Measurements from ENCODE around the gene ARHGAP20. TPM values are rescaled to one million over a fixed set of nuclear protein-coding genes. Genes with fewer than 3 reads are reported as not detected.
A peak's percentile ranks its signal among the peaks of the same experiment; 100 is the strongest.

ARHGAP20 gene
- total and polyA plus RNA-seq, 2 experiments from 2014 or later = 0.31 TPM; not detected in 1

DNA sequence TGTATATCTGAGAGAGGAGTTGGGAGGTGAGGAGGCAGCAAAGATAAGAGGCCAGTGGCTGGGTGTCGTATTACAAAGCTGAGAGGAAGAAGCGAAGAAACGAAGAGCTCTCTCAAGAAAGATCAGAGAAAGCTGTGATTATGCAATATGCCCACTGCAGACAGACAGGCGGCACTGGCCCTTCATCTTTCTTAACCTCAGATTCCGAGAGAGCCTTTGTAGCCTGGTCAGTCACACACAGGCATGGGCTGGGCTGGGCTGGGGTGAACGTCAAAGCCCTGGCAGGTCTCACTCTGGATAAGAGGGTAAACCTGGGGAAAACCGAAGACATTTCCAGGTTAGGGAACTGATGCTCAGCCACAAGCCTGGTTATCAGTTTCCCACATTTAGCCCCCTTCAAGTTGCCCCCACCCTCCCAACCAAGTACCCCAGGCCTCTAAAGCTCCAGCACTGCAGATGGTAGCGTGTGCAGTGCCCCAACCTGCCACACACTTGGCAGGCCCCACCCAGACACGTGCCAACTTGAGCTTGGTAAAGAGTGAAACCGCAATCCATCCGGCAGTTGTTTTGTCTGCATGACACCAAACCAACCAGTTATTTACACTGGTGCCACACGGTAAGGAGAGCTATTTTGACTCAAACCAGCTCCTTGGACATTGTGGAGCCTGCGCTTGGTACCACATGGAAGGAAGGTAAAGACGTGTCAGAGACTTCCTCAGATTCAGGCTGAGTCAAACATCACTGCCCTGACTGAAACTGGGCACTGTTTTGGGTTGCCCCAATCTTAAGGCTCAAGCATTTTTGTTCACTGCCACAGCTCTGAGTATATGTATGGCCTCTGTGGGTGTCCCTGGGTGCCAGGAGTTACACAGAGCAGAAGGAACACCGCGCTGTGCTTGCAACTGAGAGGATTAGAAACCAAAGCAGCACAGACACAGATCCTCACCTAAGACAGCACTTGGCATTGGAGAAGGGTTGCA, 146.6 kb downstream of the ARHGAP20 start:
- Mint-ChIP-seq H3K4me1 (peaks cover 14% of the 10 kb centered on the region), H3K27ac (no peak overlapping the region), H3K9me3 (no peaks in the 10 kb centered on the region), H3K27me3 (ENCODE audit: insufficient read depth, low read depth, poor library complexity) (peaks cover 3% of the 10 kb centered on the region), H3K4me3 (peak overlapping the region; percentile 1; the same call in 1 of the 3 replicates), H3K36me3 (ENCODE audit: low read depth) (no peaks in the 10 kb centered on the region)
- H3K27me3 ChIP-seq (ENCODE audit: insufficient read depth) = no peaks in the 10 kb centered on the region
- peak overlapping the region; percentile 40; the same call in 1 of the 2 replicates for H2AFZ ChIP-seq
- H3K4me2 ChIP-seq = peak overlapping the region; percentile 70
- H3K79me2 ChIP-seq (replicated peaks; ENCODE audit: insufficient read depth) = no peaks in the 10 kb centered on the region
- H3K4me3 ChIP-seq = no peak overlapping the region; the same call in 1 of the 2 replicates
- H3K36me3 ChIP-seq (ENCODE audit: insufficient read depth) = no peaks in the 10 kb centered on the region
- H4K20me1 ChIP-seq (replicated peaks; ENCODE audit: insufficient read depth) = no peaks in the 10 kb centered on the region
- peak; percentile 69 for DNase-seq (ENCODE audit: low spot score)
- H3K9me2 ChIP-seq (ENCODE audit: insufficient read depth) = no peaks in the 10 kb centered on the region; the same call in 1 of the 2 replicates
- H3F3A ChIP-seq (replicated peaks; ENCODE audit: low read depth) = no peaks in the 10 kb centered on the region
- peak; percentile 77 for ATAC-seq
- peaks cover 17% of the 10 kb centered on the region for H3K4me1 ChIP-seq (ENCODE audit: insufficient read depth)
- TF ChIP-seq, protein P1, sequence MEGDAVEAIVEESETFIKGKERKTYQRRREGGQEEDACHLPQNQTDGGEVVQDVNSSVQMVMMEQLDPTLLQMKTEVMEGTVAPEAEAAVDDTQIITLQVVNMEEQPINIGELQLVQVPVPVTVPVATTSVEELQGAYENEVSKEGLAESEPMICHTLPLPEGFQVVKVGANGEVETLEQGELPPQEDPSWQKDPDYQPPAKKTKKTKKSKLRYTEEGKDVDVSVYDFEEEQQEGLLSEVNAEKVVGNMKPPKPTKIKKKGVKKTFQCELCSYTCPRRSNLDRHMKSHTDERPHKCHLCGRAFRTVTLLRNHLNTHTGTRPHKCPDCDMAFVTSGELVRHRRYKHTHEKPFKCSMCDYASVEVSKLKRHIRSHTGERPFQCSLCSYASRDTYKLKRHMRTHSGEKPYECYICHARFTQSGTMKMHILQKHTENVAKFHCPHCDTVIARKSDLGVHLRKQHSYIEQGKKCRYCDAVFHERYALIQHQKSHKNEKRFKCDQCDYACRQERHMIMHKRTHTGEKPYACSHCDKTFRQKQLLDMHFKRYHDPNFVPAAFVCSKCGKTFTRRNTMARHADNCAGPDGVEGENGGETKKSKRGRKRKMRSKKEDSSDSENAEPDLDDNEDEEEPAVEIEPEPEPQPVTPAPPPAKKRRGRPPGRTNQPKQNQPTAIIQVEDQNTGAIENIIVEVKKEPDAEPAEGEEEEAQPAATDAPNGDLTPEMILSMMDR (conservative IDR thresholded peaks at IDR 0.05; ENCODE audit: low read depth in 2 of 2) = no peak
- TF ChIP-seq NANOG (IDR thresholded peaks at IDR 0.05; ENCODE audit: borderline replicate concordance) (no peak), ZNF114 (CRISPR knock-in tag; IDR thresholded peaks at IDR 0.05) (no peak), EZH2 (IDR thresholded peaks at IDR 0.05; ENCODE audit: low read depth, unreplicated experiment) (no peak), POLR2AphosphoS5 (IDR thresholded peaks at IDR 0.05; ENCODE audit: low read depth) (no peak), CREB1 (CRISPR knock-in tag; IDR thresholded peaks at IDR 0.05; ENCODE audit: low read depth) (no peak), JUNB (IDR thresholded peaks at IDR 0.05; ENCODE audit: unreplicated experiment) (no peak), EZH2phosphoT487 (IDR thresholded peaks at IDR 0.05; ENCODE audit: unreplicated experiment) (no peak), STAT1 (IDR thresholded peaks at IDR 0.05; ENCODE audit: unreplicated experiment) (no peak), ZNF331 (CRISPR knock-in tag; IDR thresholded peaks at IDR 0.05; ENCODE audit: low read depth) (no peak)
- TF ChIP-seq, protein P2, sequence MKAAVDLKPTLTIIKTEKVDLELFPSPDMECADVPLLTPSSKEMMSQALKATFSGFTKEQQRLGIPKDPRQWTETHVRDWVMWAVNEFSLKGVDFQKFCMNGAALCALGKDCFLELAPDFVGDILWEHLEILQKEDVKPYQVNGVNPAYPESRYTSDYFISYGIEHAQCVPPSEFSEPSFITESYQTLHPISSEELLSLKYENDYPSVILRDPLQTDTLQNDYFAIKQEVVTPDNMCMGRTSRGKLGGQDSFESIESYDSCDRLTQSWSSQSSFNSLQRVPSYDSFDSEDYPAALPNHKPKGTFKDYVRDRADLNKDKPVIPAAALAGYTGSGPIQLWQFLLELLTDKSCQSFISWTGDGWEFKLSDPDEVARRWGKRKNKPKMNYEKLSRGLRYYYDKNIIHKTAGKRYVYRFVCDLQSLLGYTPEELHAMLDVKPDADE (IDR thresholded peaks at IDR 0.05) = no peak
- TF ChIP-seq, protein P3, sequence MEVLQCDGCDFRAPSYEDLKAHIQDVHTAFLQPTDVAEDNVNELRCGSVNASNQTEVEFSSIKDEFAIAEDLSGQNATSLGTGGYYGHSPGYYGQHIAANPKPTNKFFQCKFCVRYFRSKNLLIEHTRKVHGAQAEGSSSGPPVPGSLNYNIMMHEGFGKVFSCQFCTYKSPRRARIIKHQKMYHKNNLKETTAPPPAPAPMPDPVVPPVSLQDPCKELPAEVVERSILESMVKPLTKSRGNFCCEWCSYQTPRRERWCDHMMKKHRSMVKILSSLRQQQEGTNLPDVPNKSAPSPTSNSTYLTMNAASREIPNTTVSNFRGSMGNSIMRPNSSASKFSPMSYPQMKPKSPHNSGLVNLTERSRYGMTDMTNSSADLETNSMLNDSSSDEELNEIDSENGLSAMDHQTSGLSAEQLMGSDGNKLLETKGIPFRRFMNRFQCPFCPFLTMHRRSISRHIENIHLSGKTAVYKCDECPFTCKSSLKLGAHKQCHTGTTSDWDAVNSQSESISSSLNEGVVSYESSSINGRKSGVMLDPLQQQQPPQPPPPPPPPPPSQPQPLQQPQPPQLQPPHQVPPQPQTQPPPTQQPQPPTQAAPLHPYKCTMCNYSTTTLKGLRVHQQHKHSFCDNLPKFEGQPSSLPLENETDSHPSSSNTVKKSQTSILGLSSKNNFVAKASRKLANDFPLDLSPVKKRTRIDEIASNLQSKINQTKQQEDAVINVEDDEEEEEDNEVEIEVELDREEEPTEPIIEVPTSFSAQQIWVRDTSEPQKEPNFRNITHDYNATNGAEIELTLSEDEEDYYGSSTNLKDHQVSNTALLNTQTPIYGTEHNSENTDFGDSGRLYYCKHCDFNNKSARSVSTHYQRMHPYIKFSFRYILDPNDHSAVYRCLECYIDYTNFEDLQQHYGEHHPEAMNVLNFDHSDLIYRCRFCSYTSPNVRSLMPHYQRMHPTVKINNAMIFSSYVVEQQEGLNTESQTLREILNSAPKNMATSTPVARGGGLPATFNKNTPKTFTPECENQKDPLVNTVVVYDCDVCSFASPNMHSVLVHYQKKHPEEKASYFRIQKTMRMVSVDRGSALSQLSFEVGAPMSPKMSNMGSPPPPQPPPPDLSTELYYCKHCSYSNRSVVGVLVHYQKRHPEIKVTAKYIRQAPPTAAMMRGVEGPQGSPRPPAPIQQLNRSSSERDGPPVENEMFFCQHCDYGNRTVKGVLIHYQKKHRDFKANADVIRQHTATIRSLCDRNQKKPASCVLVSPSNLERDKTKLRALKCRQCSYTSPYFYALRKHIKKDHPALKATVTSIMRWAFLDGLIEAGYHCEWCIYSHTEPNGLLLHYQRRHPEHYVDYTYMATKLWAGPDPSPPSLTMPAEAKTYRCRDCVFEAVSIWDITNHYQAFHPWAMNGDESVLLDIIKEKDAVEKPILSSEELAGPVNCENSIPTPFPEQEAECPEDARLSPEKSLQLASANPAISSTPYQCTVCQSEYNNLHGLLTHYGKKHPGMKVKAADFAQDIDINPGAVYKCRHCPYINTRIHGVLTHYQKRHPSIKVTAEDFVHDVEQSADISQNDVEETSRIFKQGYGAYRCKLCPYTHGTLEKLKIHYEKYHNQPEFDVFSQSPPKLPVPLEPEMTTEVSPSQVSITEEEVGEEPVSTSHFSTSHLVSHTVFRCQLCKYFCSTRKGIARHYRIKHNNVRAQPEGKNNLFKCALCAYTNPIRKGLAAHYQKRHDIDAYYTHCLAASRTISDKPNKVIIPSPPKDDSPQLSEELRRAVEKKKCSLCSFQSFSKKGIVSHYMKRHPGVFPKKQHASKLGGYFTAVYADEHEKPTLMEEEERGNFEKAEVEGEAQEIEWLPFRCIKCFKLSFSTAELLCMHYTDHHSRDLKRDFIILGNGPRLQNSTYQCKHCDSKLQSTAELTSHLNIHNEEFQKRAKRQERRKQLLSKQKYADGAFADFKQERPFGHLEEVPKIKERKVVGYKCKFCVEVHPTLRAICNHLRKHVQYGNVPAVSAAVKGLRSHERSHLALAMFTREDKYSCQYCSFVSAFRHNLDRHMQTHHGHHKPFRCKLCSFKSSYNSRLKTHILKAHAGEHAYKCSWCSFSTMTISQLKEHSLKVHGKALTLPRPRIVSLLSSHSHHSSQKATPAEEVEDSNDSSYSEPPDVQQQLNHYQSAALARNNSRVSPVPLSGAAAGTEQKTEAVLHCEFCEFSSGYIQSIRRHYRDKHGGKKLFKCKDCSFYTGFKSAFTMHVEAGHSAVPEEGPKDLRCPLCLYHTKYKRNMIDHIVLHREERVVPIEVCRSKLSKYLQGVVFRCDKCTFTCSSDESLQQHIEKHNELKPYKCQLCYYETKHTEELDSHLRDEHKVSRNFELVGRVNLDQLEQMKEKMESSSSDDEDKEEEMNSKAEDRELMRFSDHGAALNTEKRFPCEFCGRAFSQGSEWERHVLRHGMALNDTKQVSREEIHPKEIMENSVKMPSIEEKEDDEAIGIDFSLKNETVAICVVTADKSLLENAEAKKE (CRISPR knock-in tag; IDR thresholded peaks at IDR 0.05) = no peak
- TF ChIP-seq, protein P4, sequence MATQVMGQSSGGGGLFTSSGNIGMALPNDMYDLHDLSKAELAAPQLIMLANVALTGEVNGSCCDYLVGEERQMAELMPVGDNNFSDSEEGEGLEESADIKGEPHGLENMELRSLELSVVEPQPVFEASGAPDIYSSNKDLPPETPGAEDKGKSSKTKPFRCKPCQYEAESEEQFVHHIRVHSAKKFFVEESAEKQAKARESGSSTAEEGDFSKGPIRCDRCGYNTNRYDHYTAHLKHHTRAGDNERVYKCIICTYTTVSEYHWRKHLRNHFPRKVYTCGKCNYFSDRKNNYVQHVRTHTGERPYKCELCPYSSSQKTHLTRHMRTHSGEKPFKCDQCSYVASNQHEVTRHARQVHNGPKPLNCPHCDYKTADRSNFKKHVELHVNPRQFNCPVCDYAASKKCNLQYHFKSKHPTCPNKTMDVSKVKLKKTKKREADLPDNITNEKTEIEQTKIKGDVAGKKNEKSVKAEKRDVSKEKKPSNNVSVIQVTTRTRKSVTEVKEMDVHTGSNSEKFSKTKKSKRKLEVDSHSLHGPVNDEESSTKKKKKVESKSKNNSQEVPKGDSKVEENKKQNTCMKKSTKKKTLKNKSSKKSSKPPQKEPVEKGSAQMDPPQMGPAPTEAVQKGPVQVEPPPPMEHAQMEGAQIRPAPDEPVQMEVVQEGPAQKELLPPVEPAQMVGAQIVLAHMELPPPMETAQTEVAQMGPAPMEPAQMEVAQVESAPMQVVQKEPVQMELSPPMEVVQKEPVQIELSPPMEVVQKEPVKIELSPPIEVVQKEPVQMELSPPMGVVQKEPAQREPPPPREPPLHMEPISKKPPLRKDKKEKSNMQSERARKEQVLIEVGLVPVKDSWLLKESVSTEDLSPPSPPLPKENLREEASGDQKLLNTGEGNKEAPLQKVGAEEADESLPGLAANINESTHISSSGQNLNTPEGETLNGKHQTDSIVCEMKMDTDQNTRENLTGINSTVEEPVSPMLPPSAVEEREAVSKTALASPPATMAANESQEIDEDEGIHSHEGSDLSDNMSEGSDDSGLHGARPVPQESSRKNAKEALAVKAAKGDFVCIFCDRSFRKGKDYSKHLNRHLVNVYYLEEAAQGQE (IDR thresholded peaks at IDR 0.05; ENCODE audit: unreplicated experiment) = no peak
- no peak overlapping the region for H3K27ac ChIP-seq (ENCODE audit: low read depth)

Measured in GM23338 (cell line).